ENCODE measurements around the gene PACS1.

DNA sequence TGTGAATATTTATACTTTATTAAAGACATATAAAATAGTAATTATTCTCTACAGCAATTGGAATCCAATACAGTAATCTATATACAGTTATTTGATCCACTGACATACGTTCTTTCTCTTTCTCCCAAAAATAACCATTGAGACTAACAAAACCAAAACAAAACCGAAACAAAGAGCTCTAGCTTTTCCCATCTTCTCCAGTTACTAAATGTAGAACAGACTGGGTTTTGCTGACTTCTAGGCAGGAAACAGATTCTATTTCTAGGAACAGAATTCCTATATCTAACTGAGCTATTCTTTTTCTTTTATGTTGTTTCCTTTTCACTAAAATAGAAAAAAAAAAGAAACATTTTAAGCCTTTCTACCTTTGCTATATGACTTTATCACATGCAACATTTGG lies 80.1 kb downstream of the PACS1 start:
- TF ChIP-seq POLR2A (IDR thresholded peaks at IDR 0.05; ENCODE audit: low read depth) = no peak
- TF ChIP-seq, protein P1, sequence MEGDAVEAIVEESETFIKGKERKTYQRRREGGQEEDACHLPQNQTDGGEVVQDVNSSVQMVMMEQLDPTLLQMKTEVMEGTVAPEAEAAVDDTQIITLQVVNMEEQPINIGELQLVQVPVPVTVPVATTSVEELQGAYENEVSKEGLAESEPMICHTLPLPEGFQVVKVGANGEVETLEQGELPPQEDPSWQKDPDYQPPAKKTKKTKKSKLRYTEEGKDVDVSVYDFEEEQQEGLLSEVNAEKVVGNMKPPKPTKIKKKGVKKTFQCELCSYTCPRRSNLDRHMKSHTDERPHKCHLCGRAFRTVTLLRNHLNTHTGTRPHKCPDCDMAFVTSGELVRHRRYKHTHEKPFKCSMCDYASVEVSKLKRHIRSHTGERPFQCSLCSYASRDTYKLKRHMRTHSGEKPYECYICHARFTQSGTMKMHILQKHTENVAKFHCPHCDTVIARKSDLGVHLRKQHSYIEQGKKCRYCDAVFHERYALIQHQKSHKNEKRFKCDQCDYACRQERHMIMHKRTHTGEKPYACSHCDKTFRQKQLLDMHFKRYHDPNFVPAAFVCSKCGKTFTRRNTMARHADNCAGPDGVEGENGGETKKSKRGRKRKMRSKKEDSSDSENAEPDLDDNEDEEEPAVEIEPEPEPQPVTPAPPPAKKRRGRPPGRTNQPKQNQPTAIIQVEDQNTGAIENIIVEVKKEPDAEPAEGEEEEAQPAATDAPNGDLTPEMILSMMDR (IDR thresholded peaks at IDR 0.05) = no peak
- no peak for TF ChIP-seq POLR2AphosphoS5 (IDR thresholded peaks at IDR 0.05)
